Endothelial cell (in vitro differentiated cells): ENCODE results near the gene SLIRP. TPM values are rescaled to one million over a fixed set of nuclear protein-coding genes. Genes with fewer than 3 reads are reported as not detected.
"Not testable (repeated sequence)": the region's sequence is repeated elsewhere in the genome, so short reads cannot be mapped to it uniquely, and the experiment has no call there.

Source experiments
- DNase-seq: peaks from one replicate; pipeline ENCODE4 v3.0.0; 2021; ENCODE audit warnings: low spot score
- H3K27ac Mint-ChIP-seq: one replicate; pipeline ENCODE4 v1.8.0; 2021; ENCODE audit warnings: mixed read lengths, inconsistent platforms; ENCODE audit not compliant: unreplicated experiment
- H3K27me3 Mint-ChIP-seq: one replicate; pipeline ENCODE4 v1.8.0; 2021; ENCODE audit warnings: mild to moderate bottlenecking, moderate library complexity, mixed read lengths, inconsistent platforms; ENCODE audit not compliant: unreplicated experiment
- H3K36me3 Mint-ChIP-seq: one replicate; pipeline ENCODE4 v1.8.0; 2021; ENCODE audit warnings: mild to moderate bottlenecking, low read depth, mixed read lengths, inconsistent platforms; ENCODE audit not compliant: unreplicated experiment
- H3K4me1 Mint-ChIP-seq: one replicate; pipeline ENCODE4 v1.8.0; 2021; ENCODE audit warnings: mild to moderate bottlenecking, mixed read lengths, inconsistent platforms; ENCODE audit not compliant: unreplicated experiment
- H3K4me3 Mint-ChIP-seq: one replicate; pipeline ENCODE4 v1.8.0; 2021; ENCODE audit warnings: mild to moderate bottlenecking, mixed read lengths, inconsistent platforms; ENCODE audit not compliant: unreplicated experiment
- H3K9me3 Mint-ChIP-seq: one replicate; pipeline ENCODE4 v1.8.0; 2021; ENCODE audit warnings: mixed read lengths, inconsistent platforms; ENCODE audit not compliant: unreplicated experiment
- CTCF ChIP-seq: fragments of 200-600 bp; sonication (generic); IDR thresholded peaks from one replicate; pipeline ENCODE4 v1.5.0; 2021; ENCODE audit warnings: antibody characterized with exemption; ENCODE audit not compliant: unreplicated experiment
- long read RNA-seq: library from polyadenylated mRNA; unstranded; transcript quantifications from one replicate; pipeline ENCODE4 v2.0.0, GENCODE V29; 2020; ENCODE audit not compliant: unreplicated experiment
- total RNA-seq: library from RNA; stranded (reverse); fragmentation: NEBNext Ultra II Directional; extraction: Animal tissue kit (Norgen Biotek cat#: 25700); gene quantifications from one replicate; pipeline ENCODE4 v1.2.1, GENCODE V29; 2021; ENCODE audit not compliant: unreplicated experiment

The SLIRP gene
- 94.7 TPM for total RNA-seq
- long read RNA-seq, transcript SLIRP-209 (4 exons, 408 nt), result major isoform, 118 of 127 reads
- long read RNA-seq, partial matches to known transcripts, result 0 of 127 reads
- long read RNA-seq, other reads (novel, unspliced or antisense), result 4 of 127 reads

GRCh38 chr14:77707724-77708408, at the start of gene SLIRP, which contains the start of gene ALKBH1:
Gene SLIRP, plus strand, starts transcription at chr14:77708103. Its CDS starts 9 bp downstream, at chr14:77708112.
Gene ALKBH1, minus strand, starts transcription at chr14:77708023. Its CDS starts 19 bp downstream, at chr14:77708004.
- no peak for TF ChIP-seq CTCF
- peaks cover 3% of the 10 kb centered on the region for H3K36me3 Mint-ChIP-seq
- no peaks in the 10 kb centered on the region for H3K9me3 Mint-ChIP-seq
- H3K27ac Mint-ChIP-seq, result peak within 1 kb of the TSS; percentile 62
- peak; percentile 83 for DNase-seq
- H3K27me3 Mint-ChIP-seq, result peaks cover 2% of the 10 kb centered on the region
- peaks cover 36% of the 10 kb centered on the region for H3K4me1 Mint-ChIP-seq
- H3K4me3 Mint-ChIP-seq, result peak within 1 kb of the TSS; percentile 96

GRCh38 chr14:77659831-77660230, 48.1 kb upstream of the SLIRP start:
- no peak overlapping the region for H3K27ac Mint-ChIP-seq
- no peak for TF ChIP-seq CTCF
- no peaks in the 10 kb centered on the region for H3K36me3 Mint-ChIP-seq
- no peaks in the 10 kb centered on the region for H3K9me3 Mint-ChIP-seq
- DNase-seq, result no peak
- peaks cover 21% of the 10 kb centered on the region for H3K4me1 Mint-ChIP-seq
- H3K27me3 Mint-ChIP-seq, result peaks cover 6% of the 10 kb centered on the region
- H3K4me3 Mint-ChIP-seq, result no peak overlapping the region

- Mint-ChIP-seq H3K27me3 (peaks cover 4% of the 10 kb centered on the region), H3K4me3 (no peak overlapping the region), H3K27ac (peak overlapping the region; percentile 77), H3K36me3 (no peaks in the 10 kb centered on the region), H3K9me3 (no peaks in the 10 kb centered on the region), H3K4me1 (peaks cover 17% of the 10 kb centered on the region)
- TF ChIP-seq CTCF, result no peak
- DNase-seq, result no peak
These were observed 47.1 kb upstream of the SLIRP start for GRCh38 chr14:77660754-77661153.

GRCh38 chr14:77661562-77661961, 46.3 kb upstream of the SLIRP start:
- DNase-seq, H3K9me3 Mint-ChIP-seq, H3K27me3 Mint-ChIP-seq, H3K36me3 Mint-ChIP-seq, H3K27ac Mint-ChIP-seq, H3K4me3 Mint-ChIP-seq: not testable (repeated sequence)
- peaks cover 10% of the 10 kb centered on the region for H3K4me1 Mint-ChIP-seq

GRCh38 chr14:77663293-77663692, 44.6 kb upstream of the SLIRP start:
- H3K27me3 Mint-ChIP-seq, result peaks cover 4% of the 10 kb centered on the region
- H3K4me1 Mint-ChIP-seq, result peaks cover 5% of the 10 kb centered on the region
- no peaks in the 10 kb centered on the region for H3K36me3 Mint-ChIP-seq
- H3K4me3 Mint-ChIP-seq, result no peak overlapping the region
- H3K9me3 Mint-ChIP-seq, result no peaks in the 10 kb centered on the region
- no peak for DNase-seq
- no peak for TF ChIP-seq CTCF
- H3K27ac Mint-ChIP-seq, result no peak overlapping the region
